Measurements from ENCODE around the gene SIDT2. TPM values are rescaled to one million over a fixed set of nuclear protein-coding genes. Genes with fewer than 3 reads are reported as not detected.

Gene SIDT2
- total and polyA plus RNA-seq, 2 of the 4 experiments (the other 2 are of a cell fraction), result 7.3 to 30.3 TPM

GRCh38 chr11:117232092-117232878 lies 53.7 kb downstream of the SIDT2 start, which contains the start of gene RNF214:
RNF214 (plus strand) TSS chr11:117232671; CDS start chr11:117234273, 1,602 bp downstream.
- peaks cover 21% of the 10 kb centered on the region for H3K36me3 ChIP-seq (ENCODE audit: control insufficient read depth, insufficient read depth, low read length)
- DNase-seq (peak; percentile 61), ATAC-seq (ENCODE audit: low read depth) (peak; percentile 89)
- H3K4me1 ChIP-seq (ENCODE audit: control insufficient read depth, insufficient read depth, low read length), result peaks cover 7% of the 10 kb centered on the region
- peak within 1 kb of the TSS; percentile 99 for H3K4me3 ChIP-seq (ENCODE audit: insufficient read depth, low read depth, low read length)
- peak within 1 kb of the TSS; percentile 92 for H3K23ac ChIP-seq (ENCODE audit: low read depth, low read length)
- no peaks in the 10 kb centered on the region for H3K9me1 ChIP-seq (ENCODE audit: insufficient read depth, low read length)
- peak within 1 kb of the TSS; percentile 89; the same call in 1 of the 3 replicates for H2BK15ac ChIP-seq (ENCODE audit: low read depth, low read length)
- no peaks in the 10 kb centered on the region; the same call in 1 of the 2 replicates for H4K20me1 ChIP-seq (ENCODE audit: insufficient read depth, low read length)
- H3K56ac ChIP-seq (ENCODE audit: extremely low read depth, insufficient read depth, low read length), result peak within 1 kb of the TSS; percentile 90
- H3K79me1 ChIP-seq (ENCODE audit: low read depth in 1 of 2, low read length in 2 of 2), result peaks cover 30 to 56% of the 10 kb centered on the region in 2 experiments
- peak within 1 kb of the TSS; percentile 91 for H4K5ac ChIP-seq (ENCODE audit: low read depth, low read length)
- peak within 1 kb of the TSS; percentile 98 for H3K27ac ChIP-seq (ENCODE audit: insufficient read depth, low read length)
- peak within 1 kb of the TSS; percentile 75 for H2BK120ac ChIP-seq (ENCODE audit: low read depth, low read length)
- CTCF ChIA-PET, result interaction anchor here (0.6 kb wide), 1 partner anchor 32 kb away, joined by 3 read pairs; no protein-coding TSS in a partner anchor
- no peak within 1 kb of the TSS for H2BK20ac ChIP-seq (ENCODE audit: low read depth, low read length)
- H4K8ac ChIP-seq (ENCODE audit: low read depth in 2 of 2, low read length in 2 of 2), result peak within 1 kb of the TSS; percentile 82 to 99
- no peaks in the 10 kb centered on the region for H3K9me3 ChIP-seq (ENCODE audit: control insufficient read depth, insufficient read depth, low read length)
- H3K9ac ChIP-seq (ENCODE audit: low read depth, low read length), result peak within 1 kb of the TSS; percentile 96
- intact Hi-C loops (cut with micrococcal nuclease), result loop anchor here (1.0 to 10.0 kb wide), 2 partner anchors 84 to 393 kb away; partner anchors contain the start of gene BACE1
- H3K4me2 ChIP-seq (ENCODE audit: low read depth, low read length), result peak within 1 kb of the TSS; percentile 95
- peak within 1 kb of the TSS; percentile 92 for H3K14ac ChIP-seq (replicated peaks; ENCODE audit: low read depth, low read length)
- peak; percentile 74 for TF ChIP-seq POLR2A (IDR thresholded peaks at IDR 0.05; ENCODE audit: low read depth, low read length)
- TF ChIP-seq MAFK (IDR thresholded peaks at IDR 0.05; ENCODE audit: low read depth, low read length), result no peak
- no peak for TF ChIP-seq RCOR1 (IDR thresholded peaks at IDR 0.05; ENCODE audit: insufficient replicate concordance, low read length)
- peak; percentile 66 for TF ChIP-seq SMC3 (IDR thresholded peaks at IDR 0.05; ENCODE audit: low read depth, low read length)
- TF ChIP-seq RAD21 (IDR thresholded peaks at IDR 0.05; ENCODE audit: low read length), result peak; percentile 64
- peak; percentile 95 for TF ChIP-seq CTCF (conservative IDR thresholded peaks at IDR 0.05; ENCODE audit: low read depth, low read length)
- peak; percentile 67; the same call in 1 of the 2 replicates for TF ChIP-seq MXI1 (IDR thresholded peaks at IDR 0.05; ENCODE audit: borderline replicate concordance, low read depth, low read length)
- 0 out of 2 replicates have a peak, but pooled peaks have one; percentile 20 for TF ChIP-seq USF2 (IDR thresholded peaks at IDR 0.05; ENCODE audit: low read depth, low read length)
- peak; percentile 61; the same call in 1 of the 2 replicates for TF ChIP-seq CHD1 (IDR thresholded peaks at IDR 0.05; ENCODE audit: low read depth, low read length)
- peak; percentile 88 for TF ChIP-seq BHLHE40 (IDR thresholded peaks at IDR 0.05; ENCODE audit: low read depth, low read length)
- peak; percentile 93 for TF ChIP-seq MAZ (IDR thresholded peaks at IDR 0.05; ENCODE audit: borderline replicate concordance, low read depth, low read length)
- no peak for TF ChIP-seq NFE2L2 (IDR thresholded peaks at IDR 0.05; ENCODE audit: low read depth, low read length)
- H2AFZ ChIP-seq (replicated peaks; ENCODE audit: low read length, poor library complexity), result peak within 1 kb of the TSS; percentile 93
- peak within 1 kb of the TSS; percentile 69 for H3K18ac ChIP-seq (ENCODE audit: low read depth, low read length)
- H3K27me3 ChIP-seq (ENCODE audit: control insufficient read depth, insufficient read depth, low read length), result no peaks in the 10 kb centered on the region
- BruUV-seq (replicated peaks), result no TSS peak
- 1% methylated on average over 38 of the region's 94 CpGs; no CpG with 5 or more reads in 1 of the 2 experiments for WGBS, 2 experiments (ENCODE audit: extremely low coverage in 2 of 2, insufficient read length in 1 of 2)
- in situ Hi-C loops (cut with MboI; ENCODE audit: low sequenced_read_pairs), result loop anchor here (5.0 kb wide), 1 partner anchor 445 kb away; the partner anchor contains the start of gene ZPR1
- H2AK5ac ChIP-seq (ENCODE audit: low read depth, low read length), result peak within 1 kb of the TSS; percentile 90
- peak within 1 kb of the TSS; percentile 68 for H2BK5ac ChIP-seq (ENCODE audit: low read depth, low read length, poor library complexity, severe bottlenecking)
- dilution Hi-C loops (cut with HindIII; ENCODE audit: low sequenced_read_pairs, unreplicated experiment), result no loop called here
- peak within 1 kb of the TSS; percentile 81 for H4K91ac ChIP-seq (ENCODE audit: insufficient read depth, low read depth, low read length)
- POLR2A ChIA-PET (ENCODE audit: unreplicated experiment), result no interaction called here
- peak within 1 kb of the TSS; percentile 90 for H3K4ac ChIP-seq (ENCODE audit: low read depth, low read length)
- peak within 1 kb of the TSS; percentile 96 for H2AK9ac ChIP-seq (replicated peaks; ENCODE audit: low read depth, low read length, poor library complexity)
